Keratinocyte (primary cell): ENCODE data around the gene PITPNM3. TPM values are rescaled to one million over a fixed set of nuclear protein-coding genes. Genes with fewer than 3 reads are reported as not detected.

Experiments used
- DNase-seq: peaks from one replicate; pipeline ENCODE4 v3.0.0-alpha.2; 2011; ENCODE audit warnings: low read depth, missing footprints, low spot score
- FAIRE-seq: peaks from 2 replicates; lab custom pipeline; 2011; peaks lifted over from hg19 to GRCh38; lab: Jason Lieb, UNC
- H2AFZ ChIP-seq: 2 replicates; pipeline ENCODE4 v1.6.0; 2012; ENCODE audit warnings: low read length, control low read depth, inconsistent platforms; ENCODE audit not compliant: control insufficient read depth
- H3K27ac ChIP-seq: 2 replicates; pipeline ENCODE4 v1.5.1; 2011; ENCODE audit warnings: low read length; ENCODE audit not compliant: control insufficient read depth, insufficient read depth
- H3K27me3 ChIP-seq: 3 replicates; pipeline ENCODE4 v1.6.0; 2011; ENCODE audit warnings: low read length; ENCODE audit not compliant: control insufficient read depth, insufficient read depth; ENCODE audit errors: extremely low read depth
- H3K36me3 ChIP-seq, 2 experiments: 2 replicates in 1 of 2; 3 replicates in 1 of 2; pipeline ENCODE4 v1.5.1; 2011; ENCODE audit warnings: low read length in 2 of 2, mild to moderate bottlenecking in 1 of 2; ENCODE audit not compliant: control insufficient read depth in 2 of 2, insufficient read depth in 2 of 2; ENCODE audit errors: extremely low read depth in 1 of 2
- H3K4me1 ChIP-seq: 3 replicates; pipeline ENCODE4 v1.5.1; 2011; ENCODE audit warnings: low read length; ENCODE audit not compliant: control insufficient read depth, insufficient read depth; ENCODE audit errors: extremely low read depth
- H3K4me2 ChIP-seq: 3 replicates; pipeline ENCODE4 v1.6.0; 2011; ENCODE audit warnings: low read depth, low read length; ENCODE audit not compliant: control insufficient read depth, insufficient read depth; ENCODE audit errors: extremely low read depth
- H3K4me3 ChIP-seq, 3 experiments: fragments of 200-600 bp in 1 of 3; sonication (generic) in 1 of 3; 2 replicates in 2 of 3; 3 replicates in 1 of 3; pipeline ENCODE4 v1.5.1; 2011 to 2016; ENCODE audit warnings: low read length in 3 of 3, mild to moderate bottlenecking in 3 of 3, control low read depth in 2 of 3, inconsistent platforms in 1 of 3, low read depth in 1 of 3, mixed read lengths in 1 of 3, mixed run types in 1 of 3, moderate library complexity in 1 of 3; ENCODE audit not compliant: control insufficient read depth in 2 of 3, insufficient read depth in 2 of 3; ENCODE audit errors: extremely low read depth in 1 of 3
- H3K79me2 ChIP-seq: 2 replicates; pipeline ENCODE4 v1.6.0; 2012; ENCODE audit warnings: low read length; ENCODE audit not compliant: control insufficient read depth, insufficient read depth
- H3K9ac ChIP-seq: 3 replicates; pipeline ENCODE4 v1.6.0; 2011; ENCODE audit warnings: low read length; ENCODE audit not compliant: control insufficient read depth, insufficient read depth; ENCODE audit errors: extremely low read depth
- H3K9me1 ChIP-seq: 3 replicates; pipeline ENCODE4 v1.6.0; 2011; ENCODE audit warnings: low read length; ENCODE audit not compliant: control insufficient read depth, insufficient read depth; ENCODE audit errors: extremely low read depth
- H3K9me3 ChIP-seq: 2 replicates; pipeline ENCODE4 v1.5.1; 2012; ENCODE audit warnings: low read depth, low read length; ENCODE audit not compliant: control insufficient read depth
- H4K20me1 ChIP-seq: 3 replicates; pipeline ENCODE4 v1.6.0; 2011; ENCODE audit warnings: low read length; ENCODE audit not compliant: control insufficient read depth, insufficient read depth; ENCODE audit errors: extremely low read depth
- CTCF ChIP-seq, 3 experiments: IDR thresholded peaks in 1 of 3; conservative IDR thresholded peaks in 1 of 3; optimal IDR thresholded peaks in 1 of 3; 2 replicates in 2 of 3; 3 replicates in 1 of 3; pipeline versions ENCODE3 to v1.5.1; 2011; ENCODE audit warnings: low read length in 3 of 3, mild to moderate bottlenecking in 3 of 3, moderate library complexity in 2 of 3, control low read depth in 1 of 3, inconsistent platforms in 1 of 3; ENCODE audit not compliant: insufficient read depth in 2 of 3; ENCODE audit errors: extremely low read depth in 1 of 3
- EZH2 ChIP-seq: IDR thresholded peaks from one replicate; pipeline ENCODE4 v1.6.1; 2012; ENCODE audit warnings: inconsistent platforms, mild to moderate bottlenecking, low read length, moderate library complexity
- dilution Hi-C: fragments of 300-500 bp; cut with MboI; formaldehyde crosslinking; loops from one replicate; pipeline ENCODE4 v1.7.0; 2020; ENCODE audit warnings: low sequenced_read_pairs; ENCODE audit not compliant: extremely low pct_ligation_motif_present
- polyA plus RNA-seq, 5 experiments: library from polyadenylated mRNA; depleted of rRNA in 3 of 5; stranded (reverse) in 3 of 5; stranded (forward) in 1 of 5; unstranded in 1 of 5; fragments of >200 nt; gene quantifications; 1 replicate in 1 of 5; 2 replicates in 3 of 5; 3 replicates in 1 of 5; pipeline versions ENCODE4 v1.2.1 to v1.2.3, GENCODE V29; 2011 to 2012; ENCODE audit warnings: missing spikeins in 2 of 5, low read depth in 1 of 5, low replicate concordance in 1 of 5

PITPNM3 gene
- polyA plus RNA-seq, 1 donor (not counting 4 experiments of a cell fraction or from before 2014, with no cell fraction given): 7.7 TPM

GRCh38 chr17:6508016-6508415 is 48.3 kb downstream of the PITPNM3 start:
- Histone ChIP-seq H3K9me1 (peaks cover 2% of the 10 kb centered on the region), H3K9ac (no peak overlapping the region), H3K9me3 (no peaks in the 10 kb centered on the region), H3K27me3 (no peaks in the 10 kb centered on the region), H3K4me2 (peak overlapping the region; percentile 63), H2AFZ (no peak overlapping the region), H3K4me1 (peaks cover 40% of the 10 kb centered on the region), H3K27ac (peak overlapping the region; percentile 28), H3K36me3 (peaks cover 0 to 1% of the 10 kb centered on the region in 2 experiments), H3K4me3 (no peak overlapping the region), H3K79me2 (no peaks in the 10 kb centered on the region), H4K20me1 (no peaks in the 10 kb centered on the region)
- TF ChIP-seq CTCF (optimal IDR thresholded peaks at IDR 0.05 in 1 of 3, IDR thresholded peaks at IDR 0.05 in 1 of 3, conservative IDR thresholded peaks at IDR 0.05 in 1 of 3; ENCODE audit: extremely low read depth in 1 of 3, insufficient read depth in 2 of 3, low read length in 3 of 3) (no peak), EZH2 (no peak)
- FAIRE-seq: peak; percentile 34
- dilution Hi-C loops: no loop called here
- DNase-seq: no peak

- Histone ChIP-seq H3K9ac (no peak overlapping the region), H3K27ac (peak overlapping the region; percentile 51), H3K4me2 (peak overlapping the region; percentile 63), H3K9me3 (no peaks in the 10 kb centered on the region), H3K4me3 (no peak overlapping the region), H3K27me3 (no peaks in the 10 kb centered on the region), H2AFZ (no peak overlapping the region), H3K9me1 (peaks cover 2% of the 10 kb centered on the region), H4K20me1 (no peaks in the 10 kb centered on the region), H3K4me1 (peaks cover 40% of the 10 kb centered on the region), H3K36me3 (peaks cover 1 to 4% of the 10 kb centered on the region in 2 experiments), H3K79me2 (no peaks in the 10 kb centered on the region)
- peak; percentile 99 for FAIRE-seq
- dilution Hi-C loops: no loop called here
- peak; percentile 57 for DNase-seq
- no peak for TF ChIP-seq EZH2
- TF ChIP-seq CTCF (optimal IDR thresholded peaks at IDR 0.05 in 1 of 3, IDR thresholded peaks at IDR 0.05 in 1 of 3, conservative IDR thresholded peaks at IDR 0.05 in 1 of 3; ENCODE audit: extremely low read depth in 1 of 3, insufficient read depth in 2 of 3, low read length in 3 of 3): no peak
These were observed 48.8 kb downstream of the PITPNM3 start for GRCh38 chr17:6507535-6507934.
